ENCODE data around the gene FAM200A.

DNA sequence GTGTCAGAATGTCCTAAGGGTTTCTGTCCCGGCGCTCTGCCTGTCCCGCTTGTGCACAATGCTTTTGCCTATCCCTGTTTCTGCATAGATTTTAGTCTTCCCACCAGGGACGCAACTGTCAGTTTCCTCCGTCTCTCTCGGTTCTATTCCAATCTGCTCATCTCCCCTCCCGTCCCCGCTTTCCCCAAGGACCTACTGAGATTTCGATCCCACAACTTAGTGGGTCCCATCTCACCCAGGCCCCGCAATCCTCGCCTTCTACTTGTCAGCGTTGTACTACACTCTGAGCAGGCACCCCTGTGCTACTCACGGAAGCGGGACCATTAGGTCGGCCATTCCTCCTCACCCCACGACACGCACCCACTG is 6.0 kb upstream of the FAM200A start:
- TF ChIP-seq, protein P1, sequence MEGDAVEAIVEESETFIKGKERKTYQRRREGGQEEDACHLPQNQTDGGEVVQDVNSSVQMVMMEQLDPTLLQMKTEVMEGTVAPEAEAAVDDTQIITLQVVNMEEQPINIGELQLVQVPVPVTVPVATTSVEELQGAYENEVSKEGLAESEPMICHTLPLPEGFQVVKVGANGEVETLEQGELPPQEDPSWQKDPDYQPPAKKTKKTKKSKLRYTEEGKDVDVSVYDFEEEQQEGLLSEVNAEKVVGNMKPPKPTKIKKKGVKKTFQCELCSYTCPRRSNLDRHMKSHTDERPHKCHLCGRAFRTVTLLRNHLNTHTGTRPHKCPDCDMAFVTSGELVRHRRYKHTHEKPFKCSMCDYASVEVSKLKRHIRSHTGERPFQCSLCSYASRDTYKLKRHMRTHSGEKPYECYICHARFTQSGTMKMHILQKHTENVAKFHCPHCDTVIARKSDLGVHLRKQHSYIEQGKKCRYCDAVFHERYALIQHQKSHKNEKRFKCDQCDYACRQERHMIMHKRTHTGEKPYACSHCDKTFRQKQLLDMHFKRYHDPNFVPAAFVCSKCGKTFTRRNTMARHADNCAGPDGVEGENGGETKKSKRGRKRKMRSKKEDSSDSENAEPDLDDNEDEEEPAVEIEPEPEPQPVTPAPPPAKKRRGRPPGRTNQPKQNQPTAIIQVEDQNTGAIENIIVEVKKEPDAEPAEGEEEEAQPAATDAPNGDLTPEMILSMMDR (IDR thresholded peaks at IDR 0.05) = no peak
- no peak for TF ChIP-seq POLR2A (IDR thresholded peaks at IDR 0.05)

All from uterus (tissue), 2 donors.